ENCODE data around the gene DICER1.

DNA sequence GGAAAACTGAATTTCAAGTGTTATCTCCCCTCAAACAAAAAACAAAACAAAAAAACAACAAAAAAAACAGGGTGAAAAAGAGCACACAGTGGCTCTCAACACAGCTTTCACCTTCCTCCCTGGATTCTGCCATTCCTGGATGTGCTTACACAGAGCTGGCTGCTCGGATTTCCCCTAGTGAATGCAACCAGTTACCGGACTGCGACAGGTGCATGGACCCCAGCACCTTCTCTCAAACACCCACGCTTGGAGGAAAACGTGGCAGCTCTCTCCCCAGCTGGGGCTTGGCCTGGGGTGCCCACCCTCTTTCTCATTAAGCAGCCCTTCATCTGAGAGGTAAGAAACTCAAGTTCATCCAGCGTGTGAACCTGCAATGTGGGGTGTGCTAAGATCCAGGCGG is 33.5 kb upstream of the DICER1 start:
- TF ChIP-seq, protein P1, sequence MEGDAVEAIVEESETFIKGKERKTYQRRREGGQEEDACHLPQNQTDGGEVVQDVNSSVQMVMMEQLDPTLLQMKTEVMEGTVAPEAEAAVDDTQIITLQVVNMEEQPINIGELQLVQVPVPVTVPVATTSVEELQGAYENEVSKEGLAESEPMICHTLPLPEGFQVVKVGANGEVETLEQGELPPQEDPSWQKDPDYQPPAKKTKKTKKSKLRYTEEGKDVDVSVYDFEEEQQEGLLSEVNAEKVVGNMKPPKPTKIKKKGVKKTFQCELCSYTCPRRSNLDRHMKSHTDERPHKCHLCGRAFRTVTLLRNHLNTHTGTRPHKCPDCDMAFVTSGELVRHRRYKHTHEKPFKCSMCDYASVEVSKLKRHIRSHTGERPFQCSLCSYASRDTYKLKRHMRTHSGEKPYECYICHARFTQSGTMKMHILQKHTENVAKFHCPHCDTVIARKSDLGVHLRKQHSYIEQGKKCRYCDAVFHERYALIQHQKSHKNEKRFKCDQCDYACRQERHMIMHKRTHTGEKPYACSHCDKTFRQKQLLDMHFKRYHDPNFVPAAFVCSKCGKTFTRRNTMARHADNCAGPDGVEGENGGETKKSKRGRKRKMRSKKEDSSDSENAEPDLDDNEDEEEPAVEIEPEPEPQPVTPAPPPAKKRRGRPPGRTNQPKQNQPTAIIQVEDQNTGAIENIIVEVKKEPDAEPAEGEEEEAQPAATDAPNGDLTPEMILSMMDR (IDR thresholded peaks at IDR 0.05), result no peak
- no peak for TF ChIP-seq ZNF219 (CRISPR knock-in tag; IDR thresholded peaks at IDR 0.05; ENCODE audit: borderline replicate concordance)
- no peak for TF ChIP-seq SP1 (CRISPR knock-in tag; conservative IDR thresholded peaks at IDR 0.05)
- no peak for TF ChIP-seq TP53 (CRISPR knock-in tag; IDR thresholded peaks at IDR 0.05)
- no peak for TF ChIP-seq KAT7 (CRISPR knock-in tag; IDR thresholded peaks at IDR 0.05; ENCODE audit: borderline replicate concordance)
- no peak for TF ChIP-seq ESRRA (CRISPR knock-in tag; IDR thresholded peaks at IDR 0.05; ENCODE audit: borderline replicate concordance)
- TF ChIP-seq, protein P2, sequence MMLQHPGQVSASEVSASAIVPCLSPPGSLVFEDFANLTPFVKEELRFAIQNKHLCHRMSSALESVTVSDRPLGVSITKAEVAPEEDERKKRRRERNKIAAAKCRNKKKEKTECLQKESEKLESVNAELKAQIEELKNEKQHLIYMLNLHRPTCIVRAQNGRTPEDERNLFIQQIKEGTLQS (CRISPR knock-in tag; conservative IDR thresholded peaks at IDR 0.05), result no peak
- TF ChIP-seq SOX15 (CRISPR knock-in tag; IDR thresholded peaks at IDR 0.05), result no peak
